Measurements from ENCODE around the gene BAIAP3.

BAIAP3 gene

DNA sequence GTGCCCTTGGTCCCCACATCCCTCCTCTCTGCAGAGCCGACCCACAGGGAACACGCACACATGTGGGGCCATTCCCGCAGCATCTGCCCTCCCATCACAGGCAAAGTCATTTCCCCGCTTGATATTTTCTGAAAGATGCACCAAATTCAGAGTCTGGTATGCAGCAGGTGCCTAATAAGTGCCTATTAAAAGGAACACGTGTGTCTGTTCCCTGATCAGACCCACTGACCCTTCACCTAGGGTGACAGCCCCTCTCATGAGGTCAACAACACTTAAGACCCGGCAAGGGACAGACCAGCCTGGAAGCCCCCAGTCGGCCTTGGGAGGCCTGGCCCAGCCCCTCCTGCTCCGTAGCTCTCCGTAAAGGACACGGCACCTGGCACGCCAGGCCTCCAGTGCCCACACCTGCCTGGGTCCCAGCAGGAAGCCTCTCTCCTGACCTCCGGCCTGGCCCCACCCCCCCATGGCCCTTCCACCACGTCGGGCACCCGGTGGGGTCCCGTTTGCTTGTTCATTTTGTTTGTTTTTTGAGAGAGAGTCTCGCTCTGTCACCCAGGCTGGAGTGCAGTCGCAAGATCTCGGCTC lies 61.0 kb downstream of the BAIAP3 start:
- no peak for DNase-seq (ENCODE audit: low spot score)

DNA sequence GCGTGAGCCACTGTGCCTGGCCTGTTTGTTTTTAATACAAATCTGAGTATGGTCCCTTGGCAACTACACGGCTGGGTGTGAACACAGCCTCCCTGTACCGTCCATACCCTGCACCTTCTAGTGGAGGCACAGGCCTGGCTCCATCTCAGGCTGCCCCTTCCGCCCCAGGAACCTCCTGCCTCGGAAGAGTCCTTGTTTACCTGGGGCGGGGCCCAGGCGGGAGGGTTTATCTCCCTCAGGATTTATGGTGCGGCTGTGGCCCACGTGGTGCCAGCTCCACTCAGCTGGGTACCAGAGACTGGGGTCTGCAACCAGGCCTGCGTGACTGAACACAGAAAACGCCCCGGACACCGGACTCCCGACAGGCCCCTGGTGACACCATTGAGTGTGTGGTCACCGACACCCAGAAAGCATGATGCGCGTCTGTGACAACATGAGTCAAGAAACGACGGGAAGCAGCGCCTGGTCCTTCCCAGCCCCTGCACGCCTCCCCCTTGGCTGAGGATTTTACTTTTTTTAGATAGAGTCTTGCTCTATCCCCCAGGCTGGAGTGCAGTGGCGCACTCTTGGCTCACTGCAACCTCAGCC lies 62.1 kb downstream of the BAIAP3 start:
- no peak for DNase-seq (ENCODE audit: low spot score)

GRCh38 chr16:1397779-1398178 lies 64.3 kb downstream of the BAIAP3 start:
- no peak for DNase-seq (ENCODE audit: low spot score)

DNA sequence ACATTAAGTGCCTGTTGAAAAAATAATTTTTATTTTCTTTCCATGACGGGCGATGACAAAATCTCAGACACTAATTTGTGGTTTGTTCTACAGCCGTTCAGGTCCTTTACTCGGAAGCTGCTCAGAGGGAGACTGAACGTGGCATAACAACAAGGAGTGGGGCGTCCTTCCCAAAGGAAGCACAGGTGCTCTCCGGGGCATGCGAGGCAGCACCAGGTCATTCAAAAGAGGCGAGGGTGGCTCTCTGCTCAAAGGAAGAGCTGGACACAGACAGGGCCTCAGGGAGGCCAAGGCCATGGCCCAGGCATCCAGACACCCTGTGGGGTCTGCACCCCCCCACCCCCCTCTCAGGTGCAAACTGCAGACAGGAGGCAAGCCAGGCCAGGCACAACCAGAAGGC lies 64.9 kb downstream of the BAIAP3 start:
- DNase-seq (ENCODE audit: low spot score) = no peak

All from globus pallidus (tissue), 1 donor.